GM19452 (cell line): Measurements from ENCODE around the gene TBCD.

Experiments used
- ATAC-seq: cut with Tn5 transposase; IDR thresholded peaks from one replicate; pipeline ENCODE4 v1.9.1; 2021; ENCODE audit not compliant: unreplicated experiment

The TBCD gene

DNA sequence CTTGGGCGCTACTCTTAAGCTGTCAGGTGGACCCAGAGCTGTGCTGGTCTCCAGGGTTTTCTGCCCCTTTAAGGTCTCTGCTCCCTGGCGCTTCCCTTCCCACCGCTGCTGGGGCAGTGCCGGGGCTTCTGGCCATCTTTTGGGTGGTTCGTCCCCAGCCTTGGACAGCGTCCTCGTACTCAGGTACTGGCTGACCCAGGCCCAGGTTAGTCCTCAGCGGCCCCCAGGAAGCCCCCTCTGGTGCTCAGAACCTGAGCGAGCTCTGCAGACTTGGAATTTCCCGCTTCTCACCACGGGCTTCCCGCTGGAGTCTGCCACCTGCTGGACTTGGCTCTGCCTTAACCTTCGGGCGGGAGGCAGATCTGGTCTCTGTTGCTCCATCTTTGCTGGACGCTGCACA lies 182.0 kb downstream of the TBCD start:
- no peak for ATAC-seq

DNA sequence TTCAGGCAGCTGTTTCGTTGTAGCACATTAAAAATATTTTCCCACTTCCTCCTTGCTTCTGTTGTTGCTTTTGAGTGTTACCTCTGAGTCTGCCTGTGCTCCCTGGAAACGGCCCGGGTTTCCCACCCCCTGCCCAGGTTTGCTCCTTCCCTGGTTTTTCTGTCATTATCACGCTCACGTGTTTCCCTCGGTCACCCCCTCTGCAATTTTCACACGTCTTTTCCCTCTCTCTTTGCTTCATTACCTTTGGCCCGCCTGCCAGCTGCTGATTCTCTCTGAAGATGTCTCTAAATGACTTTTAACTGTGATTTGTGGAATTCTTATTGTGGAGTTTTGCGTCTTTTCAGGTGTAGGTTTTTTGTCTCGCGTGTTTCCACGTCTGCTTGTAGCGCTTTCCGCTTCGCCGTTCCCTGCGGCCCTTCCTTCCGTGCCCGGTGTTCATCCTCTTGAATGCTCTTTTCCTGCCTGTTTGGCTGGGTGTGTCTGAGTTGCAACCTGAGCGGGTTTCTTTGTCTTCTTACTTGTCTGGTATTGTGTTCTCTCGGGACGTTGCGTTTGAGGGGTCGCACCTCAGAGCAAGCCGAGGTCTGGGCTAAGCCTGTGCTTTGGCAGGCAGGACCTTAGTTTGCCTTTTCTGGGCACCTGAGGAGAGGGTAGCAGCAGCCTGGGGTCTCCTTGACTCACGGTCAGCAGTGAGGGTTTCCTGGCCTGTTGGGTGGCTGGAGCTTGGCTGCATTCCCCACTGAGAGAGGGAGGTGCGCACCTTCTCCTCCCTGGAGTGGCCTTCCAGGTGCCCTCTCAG lies 184.3 kb downstream of the TBCD start:
- ATAC-seq = no peak

DNA sequence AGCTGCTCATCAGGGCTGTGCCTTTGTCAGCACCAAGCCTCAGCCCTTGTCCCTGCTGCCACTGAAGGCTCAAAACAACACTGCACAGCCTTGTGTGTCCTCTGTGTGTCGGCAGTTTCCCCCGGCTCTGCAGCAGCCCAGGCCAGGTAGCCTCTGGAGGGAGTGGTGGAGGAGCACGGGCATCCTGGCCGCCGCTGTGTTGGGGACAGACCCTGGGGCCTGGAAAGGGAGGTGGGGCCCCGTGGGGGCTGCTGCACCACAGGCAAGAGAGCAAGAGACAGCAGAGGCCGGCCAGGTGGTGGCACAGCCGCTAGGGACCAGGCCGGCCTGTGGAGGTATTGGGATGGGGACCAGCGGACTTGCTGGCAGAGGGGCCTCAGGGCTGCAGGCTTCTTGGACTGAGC lies 184.9 kb downstream of the TBCD start:
- no peak for ATAC-seq

DNA sequence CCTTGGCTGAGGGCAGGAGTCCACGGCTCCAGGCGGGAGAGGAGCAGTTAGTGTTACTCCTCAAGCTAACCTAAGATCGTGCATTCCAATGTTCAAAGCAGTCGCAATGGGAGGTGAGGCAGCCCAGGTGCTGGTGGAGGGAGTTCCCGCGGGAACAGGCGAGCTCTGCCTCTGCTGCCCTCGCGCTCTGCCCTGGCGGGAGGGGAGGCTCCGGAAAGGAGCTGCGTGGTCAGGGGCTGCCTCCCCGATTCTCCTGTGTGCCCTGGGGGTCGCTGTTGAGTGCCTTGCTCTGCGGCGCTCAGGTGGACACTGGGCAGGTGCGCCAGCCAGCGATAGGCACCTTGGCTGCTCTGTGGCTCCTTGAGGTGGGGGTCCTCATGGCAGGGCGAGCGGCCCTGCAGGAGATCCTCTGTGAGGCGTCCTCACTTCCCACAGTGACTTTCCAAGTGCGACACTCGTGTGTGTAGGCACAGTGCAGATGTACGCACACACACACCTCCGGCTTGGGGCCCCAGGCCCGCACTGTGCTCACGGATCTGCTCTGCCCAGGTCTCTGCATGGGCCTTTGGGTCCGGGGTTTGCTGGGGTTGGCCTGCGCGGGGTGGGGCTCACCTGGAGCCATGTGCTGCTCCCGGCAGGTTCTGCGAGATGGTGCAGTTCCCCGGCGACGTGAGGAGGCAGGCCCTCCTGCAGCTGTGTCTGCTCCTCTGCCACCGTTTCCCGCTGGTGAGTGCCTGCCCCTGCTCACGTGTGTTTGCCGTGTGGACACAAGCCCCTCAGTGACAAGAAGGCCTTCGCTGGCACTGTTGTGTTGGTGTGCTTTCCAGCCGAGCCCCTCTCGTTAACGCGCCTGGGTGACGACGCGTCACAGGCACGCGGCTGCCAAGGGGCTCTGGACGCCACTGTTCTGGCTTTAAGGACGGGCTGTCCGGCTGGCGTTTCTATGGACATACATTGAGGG lies 185.8 kb downstream of the TBCD start:
- ATAC-seq = no peak

DNA sequence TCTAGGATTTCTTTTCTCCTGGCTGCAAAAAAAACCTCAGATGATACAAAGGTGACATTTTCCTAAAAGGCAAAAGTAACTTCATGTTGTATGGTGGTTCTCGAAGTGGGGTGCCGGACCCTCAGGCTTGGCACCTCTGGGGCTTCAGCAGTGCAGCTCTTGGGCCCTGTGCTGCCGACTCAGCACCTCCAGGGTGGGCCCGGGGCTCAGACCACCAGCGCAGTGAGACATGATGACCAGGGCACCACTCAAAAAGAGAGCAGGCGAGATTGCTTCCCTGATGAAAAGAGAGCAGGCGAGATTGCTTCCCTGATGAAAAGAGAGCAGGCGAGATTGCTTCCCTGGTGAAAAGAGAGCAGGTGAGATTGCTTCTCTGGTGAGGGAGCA lies 186.6 kb downstream of the TBCD start:
- no peak for ATAC-seq

DNA sequence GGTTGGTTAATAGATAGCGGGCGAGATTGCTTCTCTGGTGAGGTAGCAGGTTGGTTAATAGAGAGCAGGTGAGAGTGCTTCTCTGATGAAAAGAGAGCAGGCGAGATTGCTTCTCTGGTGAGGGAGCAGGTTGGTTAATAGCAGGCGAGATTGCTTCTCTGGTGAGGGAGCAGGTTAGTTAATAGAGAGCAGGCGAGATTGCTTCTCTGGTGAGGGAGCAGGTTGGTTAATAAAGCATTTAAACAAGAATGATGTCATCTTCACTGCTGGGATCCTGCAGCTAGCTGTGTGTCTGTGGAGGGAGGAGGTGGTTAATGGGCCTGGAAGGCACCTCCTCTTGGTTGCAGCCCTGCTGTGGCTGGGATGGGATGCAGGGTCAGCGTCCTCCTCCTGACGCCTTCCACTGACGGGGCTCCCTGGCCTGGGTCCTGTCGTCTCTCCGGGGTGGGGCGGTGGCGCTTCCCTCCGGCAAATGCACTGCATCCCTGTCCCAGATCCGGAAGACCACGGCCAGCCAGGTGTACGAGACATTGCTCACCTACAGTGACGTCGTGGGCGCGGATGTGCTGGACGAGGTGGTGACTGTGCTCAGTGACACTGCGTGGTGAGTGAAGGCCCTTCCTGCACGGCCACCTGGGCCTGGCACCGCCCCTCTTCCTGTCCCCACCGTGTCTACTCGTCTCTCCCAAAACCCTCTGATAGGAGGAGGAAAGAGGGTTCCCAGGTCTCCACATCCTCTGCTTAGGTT lies 187.2 kb downstream of the TBCD start:
- no peak for ATAC-seq

DNA sequence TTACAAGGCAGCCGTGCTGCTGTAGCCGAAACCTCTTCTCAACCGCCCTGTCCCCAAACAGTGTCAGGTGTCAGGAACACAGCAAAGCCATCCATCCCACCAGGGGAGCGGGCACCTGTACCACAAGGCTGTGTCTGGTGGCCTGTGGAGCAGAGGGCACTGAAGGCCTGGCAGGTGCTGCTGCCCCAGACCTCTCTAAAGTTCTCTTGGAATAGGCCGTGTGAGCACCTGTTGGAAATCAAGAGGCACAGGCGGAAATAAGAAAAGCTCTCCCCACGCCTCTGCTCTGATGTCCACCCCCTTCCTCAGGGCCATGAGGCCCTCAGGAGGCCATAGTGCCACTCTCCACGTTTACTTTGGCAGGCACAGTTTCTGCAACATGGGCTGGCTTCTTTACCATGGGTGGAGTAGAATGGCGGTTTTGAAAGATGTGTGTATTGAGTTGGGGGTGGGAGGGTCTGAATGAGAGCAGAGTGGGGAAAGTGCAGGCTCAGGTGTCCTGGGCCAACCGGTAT lies 187.8 kb downstream of the TBCD start:
- no peak for ATAC-seq

DNA sequence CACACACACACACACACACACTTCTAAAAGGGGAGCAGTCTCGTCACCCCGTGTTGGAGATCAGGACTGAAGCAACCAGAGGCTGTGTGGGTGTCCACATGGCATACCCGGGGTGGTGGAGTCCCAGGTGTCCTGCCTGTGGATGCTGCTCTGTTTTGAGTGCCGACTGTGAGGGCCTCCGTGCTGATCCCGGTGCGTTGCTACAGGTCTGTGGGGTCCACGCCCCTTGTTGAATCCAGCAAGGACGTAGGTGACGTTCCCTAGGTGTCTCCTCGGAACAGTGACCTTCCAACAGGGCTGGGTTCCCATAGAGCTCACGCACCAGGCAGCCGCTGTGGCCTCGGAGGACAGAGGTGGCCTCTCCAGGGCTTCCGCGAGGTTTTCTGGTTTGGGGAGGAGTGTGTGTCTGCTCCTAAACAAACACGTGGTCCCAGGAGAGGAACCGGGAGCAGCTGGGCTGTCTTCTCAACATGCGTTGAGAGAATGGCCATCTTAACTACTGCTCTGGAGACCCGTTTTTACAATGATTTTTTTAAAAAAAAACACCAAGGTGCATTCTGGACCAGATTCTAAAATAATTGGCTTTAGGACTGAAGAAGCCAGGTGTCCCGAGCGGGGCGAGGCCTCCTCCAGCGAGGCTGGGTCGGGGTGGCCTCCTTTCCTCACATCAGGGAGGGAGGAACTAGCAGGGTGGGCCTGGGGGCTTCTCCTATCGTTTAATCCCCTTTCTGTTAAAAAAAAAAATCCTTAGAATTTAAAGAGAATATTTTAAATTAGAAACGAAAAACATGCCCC lies 188.6 kb downstream of the TBCD start:
- ATAC-seq = no peak

DNA sequence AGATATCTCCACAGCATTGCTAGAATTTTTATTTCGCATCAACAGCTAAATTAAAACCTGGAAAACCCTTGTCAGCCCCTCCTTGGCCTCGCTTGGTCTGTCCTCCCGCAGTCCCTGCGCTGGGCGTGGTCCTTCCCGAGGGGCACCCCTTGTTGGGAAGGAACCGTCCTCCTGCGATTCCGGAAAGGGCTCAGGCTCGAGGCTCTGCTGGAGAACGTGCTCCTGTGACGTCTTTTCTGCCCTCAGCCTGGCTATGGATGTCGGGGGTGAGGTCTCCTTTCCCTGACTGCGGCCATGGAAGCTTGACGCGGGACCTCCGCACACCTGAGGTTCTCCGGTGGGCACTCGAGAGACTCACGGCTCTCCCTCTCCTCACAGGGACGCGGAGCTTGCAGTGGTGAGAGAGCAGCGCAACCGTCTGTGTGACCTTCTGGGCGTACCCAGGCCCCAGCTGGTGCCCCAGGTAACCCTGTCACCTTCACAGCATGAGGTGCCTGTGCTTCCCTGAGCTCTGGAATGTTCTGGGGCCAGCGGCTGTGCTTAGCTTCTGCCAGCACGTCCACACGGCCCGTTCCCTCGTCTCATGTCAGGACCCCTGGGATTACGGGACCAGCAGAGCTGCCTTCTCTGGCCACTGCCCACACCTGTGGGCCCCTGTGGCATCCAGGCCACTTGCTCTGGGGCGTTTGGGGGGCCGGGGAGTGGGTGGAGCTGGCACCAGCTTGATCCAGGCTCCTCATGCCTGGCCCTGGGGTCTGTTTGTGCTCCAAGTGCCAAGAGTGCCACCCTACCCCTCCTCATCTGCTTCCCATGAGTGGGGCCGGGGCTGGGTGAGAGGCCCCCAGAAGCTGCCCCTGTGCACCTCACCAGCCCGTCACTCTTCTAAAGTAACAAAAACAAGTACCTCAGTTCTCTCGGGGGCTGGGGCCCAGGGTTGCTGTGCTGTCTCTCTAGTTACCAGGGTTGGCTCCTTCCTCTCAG lies 189.4 kb downstream of the TBCD start:
- ATAC-seq = no peak

DNA sequence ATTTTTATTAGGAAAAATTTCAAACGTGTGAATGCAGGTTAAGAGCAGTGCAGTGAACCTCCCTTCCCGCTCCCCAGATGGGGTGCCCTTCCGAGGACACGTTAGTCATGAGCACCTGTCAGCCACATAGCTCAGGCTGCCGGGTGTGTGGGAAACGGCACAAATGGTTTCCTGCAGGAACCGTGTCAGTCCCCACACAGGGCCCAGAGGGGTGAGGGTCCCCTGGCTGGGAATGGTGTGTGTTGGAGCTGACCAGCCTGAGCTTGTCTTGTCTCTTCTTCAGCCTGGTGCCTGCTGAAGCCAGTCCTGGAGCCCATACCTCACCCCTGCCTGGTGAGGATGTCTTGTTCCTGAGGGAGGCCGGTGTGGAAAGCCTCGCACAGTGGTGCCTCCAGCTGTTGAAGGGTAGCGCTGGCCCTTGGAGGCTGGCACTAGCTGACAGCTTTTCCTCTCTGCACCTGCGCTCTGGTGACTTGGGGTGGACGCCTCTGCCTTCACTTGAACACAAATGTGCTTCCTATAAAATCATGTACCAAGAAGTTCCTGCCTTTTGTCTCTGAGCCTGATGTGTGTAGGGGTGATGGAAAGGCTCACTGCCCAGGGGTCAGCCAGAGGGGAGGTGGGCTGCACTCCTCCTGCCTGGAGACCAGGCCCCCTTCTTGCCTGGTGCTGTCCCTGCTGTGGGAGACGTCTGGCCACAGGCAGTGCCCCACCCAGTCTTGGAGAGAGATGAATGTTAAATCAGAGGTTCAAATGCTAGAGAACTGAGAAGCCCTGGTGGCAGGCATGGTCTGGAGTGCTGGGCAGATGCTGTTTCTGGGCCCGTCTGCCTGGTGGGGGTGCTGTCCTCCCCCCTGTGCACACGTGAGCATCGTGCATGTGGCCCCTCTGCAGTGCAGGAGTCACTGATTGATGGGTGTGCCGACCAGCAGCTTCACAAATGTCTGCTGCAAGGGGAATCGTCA lies 190.6 kb downstream of the TBCD start:
- ATAC-seq = no peak

DNA sequence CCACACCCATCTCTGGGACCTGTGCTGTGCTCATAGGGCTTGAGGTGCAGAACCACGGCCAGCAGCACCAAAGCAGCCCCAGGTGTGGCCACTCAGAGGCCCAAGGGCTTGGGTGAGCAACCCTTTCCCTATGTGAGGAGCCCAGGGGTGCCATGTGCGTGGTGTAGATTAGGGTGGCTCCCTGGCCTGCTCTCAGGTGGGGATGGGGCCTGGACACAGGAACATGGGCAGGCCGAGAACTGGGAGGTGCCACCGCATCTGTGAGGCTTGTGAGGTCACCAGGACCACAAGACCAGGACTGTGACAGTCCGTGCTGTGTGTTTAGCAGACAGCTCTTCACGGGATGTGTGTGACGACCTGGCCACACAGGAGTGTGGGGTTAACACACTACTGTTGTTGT lies 191.5 kb downstream of the TBCD start:
- no peak for ATAC-seq

DNA sequence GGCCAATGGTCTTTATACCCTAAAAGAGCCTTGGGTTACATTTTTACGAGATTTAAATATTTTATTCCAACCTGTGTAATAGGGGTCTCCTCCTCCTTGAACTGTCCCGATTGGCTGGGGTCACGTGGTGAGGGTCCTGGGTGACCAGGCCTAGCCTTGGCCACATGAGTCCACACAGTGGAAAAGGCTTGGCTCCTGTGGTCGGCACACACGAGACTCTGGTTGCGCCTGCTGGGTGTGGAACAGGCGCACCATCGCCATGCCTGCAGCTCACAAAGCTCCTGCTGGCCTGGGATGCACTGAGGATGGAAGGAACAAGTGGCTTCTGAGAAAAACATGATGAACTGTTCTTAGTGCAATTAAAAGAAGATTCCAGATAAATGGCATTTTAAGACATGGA lies 191.9 kb downstream of the TBCD start:
- no peak for ATAC-seq

DNA sequence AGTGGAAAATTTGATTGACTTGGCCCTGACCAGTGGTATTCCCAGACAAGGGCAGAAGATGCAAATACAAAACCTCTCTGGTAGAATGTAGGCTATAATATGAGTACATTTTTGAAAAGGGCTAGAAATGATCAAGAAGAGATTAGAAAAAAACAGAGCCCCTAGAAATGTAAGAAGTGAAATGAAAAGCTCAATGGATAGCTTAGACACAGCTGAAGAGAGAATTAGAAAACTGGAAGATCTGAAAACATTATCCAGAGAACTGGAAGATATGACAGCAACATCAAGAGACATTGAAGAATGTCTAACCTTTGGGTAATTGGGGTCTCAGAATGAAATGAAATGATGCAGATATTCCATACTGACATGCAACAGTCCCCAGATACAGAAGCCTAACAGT lies 193.1 kb downstream of the TBCD start:
- ATAC-seq = no peak

DNA sequence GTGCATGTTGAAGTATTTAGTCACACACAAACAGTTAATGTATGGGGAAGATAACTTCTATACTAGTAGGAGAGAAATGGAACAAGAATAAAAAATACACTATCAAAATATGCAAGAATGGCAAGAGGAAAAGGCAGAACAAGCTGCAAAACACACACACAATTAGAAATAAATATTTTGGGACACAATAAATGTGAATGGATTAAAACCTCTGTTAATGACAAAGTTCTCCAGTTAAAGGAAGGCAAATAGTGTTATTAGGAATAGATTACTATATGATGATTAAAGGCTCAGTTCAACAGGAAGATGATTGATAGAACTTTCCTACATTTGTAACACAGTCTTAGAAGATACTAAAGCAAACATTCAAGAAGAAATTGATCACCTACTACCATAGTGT lies 194.2 kb downstream of the TBCD start:
- no peak for ATAC-seq

DNA sequence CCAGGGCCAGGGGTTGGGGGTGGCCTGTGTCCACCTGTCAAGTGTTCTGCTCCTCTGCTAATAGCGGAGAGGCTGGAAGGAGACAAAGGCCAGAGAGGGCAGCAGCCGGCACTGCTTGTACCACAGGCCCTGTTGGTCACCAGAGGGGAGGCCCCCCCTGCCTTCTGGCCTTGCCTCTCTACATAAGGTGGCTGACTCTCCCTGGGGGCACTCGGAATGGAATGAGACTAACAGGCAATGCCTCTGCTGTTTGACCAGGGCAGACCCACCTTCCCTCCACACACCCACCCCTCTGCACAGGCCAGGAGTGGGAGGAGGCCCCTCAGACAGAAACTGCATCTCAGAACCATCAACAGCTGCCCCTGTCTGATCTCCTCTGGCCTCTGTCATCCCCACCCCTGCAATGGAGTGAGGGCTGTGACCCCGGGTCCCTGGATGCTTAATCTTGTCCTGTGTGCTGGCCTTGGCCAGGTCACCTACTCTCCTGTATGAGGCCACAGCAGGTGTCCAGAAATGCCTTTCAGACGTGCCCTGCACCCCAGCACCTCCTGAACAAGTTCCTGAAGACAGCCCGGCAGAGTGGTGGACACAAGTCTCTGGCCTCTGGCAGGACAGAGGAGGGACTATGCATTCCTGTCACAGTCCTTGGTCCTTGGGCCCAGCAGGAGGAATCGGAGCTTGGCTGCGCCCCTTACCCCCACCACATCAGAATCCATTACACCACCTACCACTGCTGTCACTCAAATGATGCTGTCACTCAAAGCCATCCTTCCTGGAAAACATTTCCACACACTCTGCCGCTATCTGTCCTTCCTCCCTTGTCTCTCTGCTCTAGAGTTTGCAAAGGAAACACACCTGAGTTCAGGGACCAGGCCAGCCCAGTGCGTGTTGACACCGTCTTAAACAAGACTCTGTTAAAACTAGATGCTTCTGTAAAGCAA lies 195.5 kb downstream of the TBCD start:
- no peak for ATAC-seq

DNA sequence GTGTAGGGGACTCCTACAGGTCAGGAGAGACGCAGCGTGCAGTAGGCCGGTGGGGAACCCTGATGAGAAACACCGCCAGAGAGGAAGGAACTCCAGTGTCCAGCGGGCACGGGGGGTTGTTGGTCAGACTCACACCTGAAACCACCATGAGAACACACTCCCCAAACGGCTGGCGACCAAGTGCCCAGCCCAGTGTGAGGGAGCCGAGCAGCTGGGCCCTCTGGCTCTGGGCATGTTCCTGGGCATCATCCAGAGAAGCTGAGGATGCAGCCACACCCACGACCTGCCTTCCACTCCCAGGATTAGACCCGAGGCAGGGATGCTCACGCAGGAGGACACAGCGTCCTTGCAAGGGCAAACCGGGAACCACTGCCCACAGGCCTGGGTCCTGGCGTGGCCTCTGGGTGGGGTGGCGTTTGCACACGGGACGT lies 196.2 kb downstream of the TBCD start:
- no peak for ATAC-seq

DNA sequence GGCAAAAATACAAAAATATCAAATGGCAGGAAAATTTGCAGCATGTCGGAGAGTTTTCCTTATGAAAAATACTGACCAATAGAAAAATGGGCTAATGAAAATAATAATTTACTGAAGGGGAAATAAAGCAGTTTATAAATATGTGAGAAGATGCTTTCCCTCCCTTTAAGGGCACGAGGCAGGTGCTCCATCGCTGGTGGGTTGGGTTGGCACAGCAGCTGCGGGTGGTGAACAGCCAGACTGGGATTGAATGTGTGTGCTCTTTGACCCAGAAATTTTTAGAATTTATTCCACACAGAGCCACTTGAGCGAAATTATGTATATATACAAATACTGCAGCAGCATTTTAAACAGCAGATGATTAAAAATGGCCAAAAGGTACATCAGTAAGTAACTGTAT lies 197.1 kb downstream of the TBCD start:
- no peak for ATAC-seq
